Activated CD8-positive, alpha-beta memory T cell treated with anti-CD3 and anti-CD28 coated beads, Interleukin-2, amount 50 U/mL, for 24 hours (primary cell): Measurements from ENCODE around the gene POC1B.

Source experiments
- DNase-seq: peaks from one replicate; pipeline ENCODE4 v3.0.0-alpha.2; 2020; ENCODE audit errors: extremely low read depth

POC1B gene

DNA sequence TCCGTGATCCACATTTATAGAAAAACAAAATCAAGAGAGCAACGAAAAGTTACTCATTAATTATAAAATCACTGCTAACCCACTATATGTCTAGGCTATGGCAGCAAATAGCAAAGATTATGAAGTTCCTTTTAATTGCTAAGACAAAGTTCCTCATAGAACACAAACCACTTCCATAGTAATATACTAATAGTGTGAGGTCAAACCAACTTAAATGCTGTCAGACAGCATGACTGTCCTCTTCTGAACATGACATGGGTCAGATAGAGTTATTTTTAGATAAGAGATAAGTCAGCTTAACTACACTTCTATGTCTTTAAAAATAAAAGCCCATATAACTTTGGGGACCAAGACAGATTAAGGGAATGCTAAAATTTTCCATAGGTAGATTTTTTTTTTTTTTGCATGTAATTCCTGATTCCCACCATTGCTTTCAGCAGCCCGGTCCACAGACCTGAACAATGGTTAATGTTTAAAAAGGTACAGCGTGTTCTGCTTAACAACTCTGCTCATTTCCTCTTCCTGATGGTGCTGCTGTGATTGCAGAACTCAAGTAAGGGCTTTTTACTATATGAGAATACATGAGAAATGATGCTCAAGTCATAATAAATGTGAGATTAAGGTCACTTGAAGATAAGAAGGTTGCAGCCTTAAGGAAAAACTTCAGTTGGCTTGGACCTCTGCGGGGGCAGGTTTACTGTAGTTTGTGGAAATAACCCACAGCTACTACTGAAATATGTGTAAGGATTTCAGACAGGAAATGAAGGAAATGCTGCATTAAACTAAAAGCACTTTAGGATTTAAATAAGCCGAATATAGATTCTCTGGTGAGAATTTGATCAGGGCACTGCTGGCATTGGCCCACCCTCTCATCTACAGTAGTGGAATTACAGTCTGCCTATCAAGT is 135.8 kb downstream of the POC1B start:
- DNase-seq: no peak

- DNase-seq: no peak
Measured at GRCh38 chr12:89386138-89386537, 139.7 kb downstream of the POC1B start.

DNA sequence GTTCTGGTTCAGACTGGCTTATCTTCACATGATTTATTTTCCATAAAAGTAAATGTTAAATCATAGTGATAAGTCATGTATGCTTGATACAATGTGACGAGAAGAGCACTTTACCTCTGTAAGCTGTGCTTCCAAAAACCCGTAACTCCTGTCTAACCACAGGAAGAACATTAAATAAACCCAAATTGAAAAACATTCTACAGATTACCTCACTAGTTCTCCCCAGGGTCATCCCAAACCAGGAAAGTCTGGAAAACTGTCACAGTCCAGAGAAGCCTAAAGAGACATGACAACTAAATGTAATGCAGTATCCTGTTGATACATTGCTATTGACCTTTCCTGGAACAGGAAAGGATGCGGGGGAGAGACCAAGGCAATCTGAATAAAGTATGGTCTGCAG is 141.0 kb downstream of the POC1B start:
- DNase-seq: no peak

- DNase-seq: no peak
Measured at GRCh38 chr12:89384050-89384758, 141.6 kb downstream of the POC1B start.

DNA sequence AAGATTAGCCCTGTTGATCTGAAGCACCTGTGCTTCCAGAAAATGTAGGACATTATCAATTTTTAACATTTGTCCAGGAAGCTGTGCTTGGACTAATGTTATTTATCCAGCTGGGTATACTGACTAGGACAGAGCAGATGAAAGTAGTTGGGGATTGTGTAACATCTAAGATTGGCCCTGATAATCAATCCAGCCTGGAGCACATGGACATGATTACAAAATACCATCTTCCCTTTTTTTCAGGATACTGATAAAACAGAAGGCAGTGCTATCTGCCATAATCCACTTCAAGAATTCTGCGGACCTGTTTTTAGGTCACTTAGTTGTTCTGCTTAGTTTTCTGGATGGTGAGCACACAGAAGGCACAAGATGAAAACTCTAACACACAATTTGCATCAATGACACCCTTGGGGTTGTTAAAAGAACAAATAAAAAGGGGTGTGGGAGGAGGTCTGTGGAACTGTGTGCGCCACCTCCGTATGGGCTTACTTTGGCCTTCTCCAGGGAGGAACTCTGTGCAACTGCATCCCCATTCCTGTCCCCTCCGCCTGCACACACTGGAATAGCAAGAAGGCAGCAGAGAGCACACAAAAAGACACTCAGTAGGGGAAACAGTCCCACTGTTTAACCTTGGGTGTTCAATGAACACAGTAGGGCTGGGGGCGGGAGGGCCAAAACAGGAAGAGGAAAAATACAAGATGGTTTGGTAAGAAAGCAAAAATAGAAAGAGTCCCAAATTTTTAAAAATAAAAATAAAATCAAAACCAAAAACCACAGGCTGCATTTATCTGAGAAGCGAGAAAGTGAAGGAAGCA is 142.4 kb downstream of the POC1B start:
- DNase-seq: no peak

DNA sequence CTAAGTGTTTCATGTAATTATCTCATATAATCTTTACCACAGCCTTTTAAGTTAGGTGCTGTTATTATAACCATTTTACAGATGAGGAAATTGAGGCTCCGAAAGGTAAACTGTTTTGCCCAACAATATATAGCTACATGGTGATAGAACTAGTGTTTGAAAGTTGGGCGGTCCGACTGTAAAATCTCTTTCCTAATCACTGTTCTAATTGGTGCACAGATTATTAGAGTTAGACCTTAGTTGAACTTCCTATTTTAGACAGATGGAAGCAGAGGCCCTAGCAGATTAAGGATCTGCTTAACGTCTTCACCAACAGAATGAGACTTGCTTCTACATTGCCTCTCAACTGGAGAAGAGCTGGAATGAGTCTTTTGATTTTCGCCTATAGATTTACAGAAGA is 143.5 kb downstream of the POC1B start:
- DNase-seq: no peak

GRCh38 chr12:89379839-89380467 is 145.9 kb downstream of the POC1B start:
- no peak for DNase-seq

GRCh38 chr12:89379148-89379838 is 146.6 kb downstream of the POC1B start:
- no peak for DNase-seq

DNA sequence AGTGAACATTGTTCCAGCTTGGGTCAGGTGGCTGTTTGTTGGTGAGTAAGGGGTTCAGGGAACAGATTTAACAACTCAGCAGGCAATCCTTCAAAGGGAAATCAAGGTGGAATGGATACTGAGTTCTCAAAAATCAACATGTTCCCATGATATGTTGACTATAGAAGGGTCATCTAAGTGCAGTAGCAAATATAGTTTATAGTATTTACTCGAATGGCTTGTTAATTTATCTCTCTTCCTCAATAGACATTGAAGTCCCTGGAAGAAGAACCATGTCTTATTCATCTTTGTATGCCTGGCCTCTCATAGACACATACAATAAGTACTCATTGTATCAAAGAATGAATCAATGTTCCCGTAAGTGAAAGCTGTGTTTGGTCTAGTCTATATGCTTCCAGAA is 149.0 kb downstream of the POC1B start:
- DNase-seq: no peak

GRCh38 chr12:89376202-89376529 is 149.7 kb downstream of the POC1B start:
- DNase-seq: no peak

DNA sequence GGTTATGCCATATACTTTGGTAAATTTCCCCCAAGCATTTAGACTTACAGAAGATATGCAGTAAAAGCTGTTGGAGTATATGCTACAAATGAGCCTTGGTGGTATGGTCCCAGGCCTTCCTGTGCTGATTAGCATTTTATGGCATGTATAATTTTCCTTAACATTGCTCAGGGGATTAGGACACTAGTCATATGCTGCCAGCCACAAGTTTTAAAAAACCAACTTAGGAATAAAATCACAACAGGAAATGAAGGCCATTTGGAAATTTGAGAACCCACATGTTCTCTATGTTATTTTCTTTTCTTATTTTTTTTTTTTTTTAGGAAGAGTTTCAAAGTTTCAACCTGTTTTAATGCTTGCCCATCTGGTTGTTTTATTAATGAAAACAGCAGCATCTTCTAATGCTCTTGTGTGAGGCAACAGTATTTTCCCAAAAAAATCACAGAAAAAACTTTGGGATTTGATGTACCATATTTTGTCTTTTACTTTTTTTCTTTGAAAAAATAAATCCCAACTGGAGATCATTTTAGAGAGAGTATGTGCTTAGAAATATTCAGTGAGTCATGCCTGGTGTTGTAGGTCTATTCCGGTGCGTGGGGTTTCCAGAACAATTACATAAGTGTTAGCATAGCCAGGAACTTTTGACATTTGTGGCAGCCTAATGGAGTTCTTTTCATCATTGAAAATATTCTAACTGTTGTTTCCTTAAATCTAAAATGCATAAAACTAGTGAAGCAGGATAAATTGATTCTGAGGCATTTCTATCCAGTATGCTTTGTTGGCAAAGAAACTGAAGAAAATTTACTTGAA is 151.9 kb downstream of the POC1B start:
- no peak for DNase-seq

DNA sequence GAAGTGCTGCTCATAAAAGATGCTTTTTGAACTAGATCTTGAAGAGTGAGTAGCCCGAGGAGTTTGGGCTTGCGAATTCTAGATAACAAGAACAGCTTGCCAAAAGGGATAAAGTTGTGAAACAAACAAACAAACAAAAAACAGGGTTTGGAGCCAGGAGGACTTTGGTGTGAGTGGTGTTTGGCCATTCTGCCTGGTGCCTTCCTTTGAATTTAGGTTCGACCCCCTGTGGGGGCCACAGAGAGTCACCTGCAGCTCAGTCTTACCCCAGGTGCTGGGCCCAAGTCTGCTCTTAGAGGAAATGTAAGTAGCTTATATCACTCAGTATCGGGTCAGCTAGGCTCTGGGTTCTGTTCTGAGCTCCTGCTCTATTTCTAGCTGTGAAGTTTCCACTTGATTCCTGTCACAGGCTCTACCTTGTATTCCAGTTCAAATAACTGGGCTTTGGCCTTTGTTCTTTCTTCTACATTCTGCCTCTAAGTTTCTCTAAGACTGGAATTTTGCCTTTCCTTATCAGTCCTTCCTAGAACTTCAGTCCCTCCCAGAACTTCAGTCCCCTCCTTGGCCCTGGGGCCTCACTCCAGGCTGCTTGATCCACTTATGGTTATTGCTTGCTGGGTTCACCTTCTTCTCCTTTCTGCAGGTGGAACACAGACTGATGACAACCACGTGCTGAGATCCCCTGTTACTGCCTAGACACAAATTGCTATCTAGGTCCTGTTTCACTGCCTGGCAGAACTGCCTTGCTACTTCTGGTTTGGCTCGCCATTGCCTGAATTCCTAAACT is 153.1 kb downstream of the POC1B start:
- no peak for DNase-seq

- DNase-seq: no peak
Measured at GRCh38 chr12:89370850-89371249, 155.0 kb downstream of the POC1B start.

GRCh38 chr12:89370421-89370831 is 155.4 kb downstream of the POC1B start:
- DNase-seq: no peak
